IPS-18c (cell line): Measurements from ENCODE around the gene SIGLEC7.

Experiments
- H3K4me3 ChIP-seq: 2 replicates; pipeline ENCODE4 v1.7.0; 2013; ENCODE audit warnings: low read depth, mild to moderate bottlenecking, low read length, moderate library complexity; ENCODE audit not compliant: insufficient read depth
- H3K9me3 ChIP-seq: one replicate; pipeline ENCODE4 v1.6.1; 2013; ENCODE audit warnings: mild to moderate bottlenecking, low read length, moderate library complexity; ENCODE audit not compliant: control insufficient read depth, insufficient read depth

Gene SIGLEC7

DNA sequence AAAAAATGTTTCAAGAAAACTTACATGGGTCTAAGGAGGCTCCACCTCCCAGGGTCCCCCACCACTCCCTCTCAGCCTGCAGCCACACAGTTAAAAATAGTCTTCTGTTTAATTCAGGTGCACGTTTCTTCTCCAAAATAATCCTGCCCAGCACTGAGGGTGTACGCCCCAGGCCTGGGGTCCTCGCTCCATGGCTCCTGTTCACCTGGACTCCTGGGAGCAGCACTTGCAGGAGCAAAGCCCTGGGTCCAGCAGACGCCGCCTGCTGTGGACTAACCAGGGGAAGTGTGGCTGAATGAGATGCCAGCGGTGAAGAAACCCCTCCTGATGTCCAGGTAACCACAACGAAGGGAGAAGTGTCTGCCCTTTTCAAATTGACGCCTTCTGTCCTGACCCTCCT, 41.5 kb downstream of the SIGLEC7 start:
- Histone ChIP-seq H3K9me3 (no peaks in the 10 kb centered on the region), H3K4me3 (no peak overlapping the region)

GRCh38 chr19:51185069-51185867, 43.2 kb downstream of the SIGLEC7 start:
- Histone ChIP-seq H3K4me3 (no peak overlapping the region), H3K9me3 (no peaks in the 10 kb centered on the region)

- H3K9me3 ChIP-seq, result no peaks in the 10 kb centered on the region
- H3K4me3 ChIP-seq, result no peak overlapping the region
Measured at GRCh38 chr19:51185868-51186215, 43.7 kb downstream of the SIGLEC7 start.

DNA sequence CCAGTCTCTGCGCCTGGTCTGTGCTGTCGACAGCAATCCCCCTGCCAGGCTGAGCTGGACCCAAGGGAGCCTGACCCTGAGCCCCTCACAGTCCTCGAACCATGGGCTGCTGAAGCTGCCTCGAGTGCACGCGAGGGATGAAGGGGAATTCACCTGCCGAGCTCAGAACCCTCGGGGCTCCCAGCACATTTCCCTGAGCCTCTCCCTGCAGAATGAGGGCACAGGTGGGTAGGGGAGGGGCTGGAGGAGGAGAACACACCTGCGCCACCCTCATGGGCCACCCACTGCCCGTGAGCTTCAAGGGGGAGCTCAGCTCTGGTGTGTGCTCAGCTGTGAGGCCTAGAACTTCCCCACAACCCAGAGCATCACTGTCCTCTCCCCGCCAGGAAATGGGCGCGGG, 44.2 kb downstream of the SIGLEC7 start:
- Histone ChIP-seq H3K9me3 (no peaks in the 10 kb centered on the region), H3K4me3 (no peak overlapping the region)

GRCh38 chr19:51187395-51188226, 45.5 kb downstream of the SIGLEC7 start:
- H3K4me3 ChIP-seq, result no peak overlapping the region
- H3K9me3 ChIP-seq, result no peaks in the 10 kb centered on the region

DNA sequence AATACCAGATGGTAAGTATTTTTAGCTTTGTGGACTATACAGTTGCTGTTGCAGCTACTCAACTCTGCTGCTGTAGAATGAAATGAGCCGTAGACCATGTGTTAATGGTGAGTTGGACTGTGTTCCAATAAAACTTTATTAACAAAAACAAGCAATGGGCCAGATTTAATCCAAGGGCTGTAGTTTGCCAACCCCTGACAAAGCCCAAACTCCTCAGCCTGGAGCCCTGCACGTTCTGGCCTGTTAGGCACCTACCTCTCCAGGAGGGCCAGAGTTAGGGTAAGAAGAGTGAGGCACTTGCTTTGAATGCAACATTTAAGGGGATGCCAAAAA, 46.1 kb downstream of the SIGLEC7 start:
- H3K4me3 ChIP-seq, result no peak overlapping the region
- H3K9me3 ChIP-seq, result no peaks in the 10 kb centered on the region

- no peak overlapping the region for H3K4me3 ChIP-seq
- H3K9me3 ChIP-seq, result no peaks in the 10 kb centered on the region
Measured at GRCh38 chr19:51192689-51193088, 50.6 kb downstream of the SIGLEC7 start.

DNA sequence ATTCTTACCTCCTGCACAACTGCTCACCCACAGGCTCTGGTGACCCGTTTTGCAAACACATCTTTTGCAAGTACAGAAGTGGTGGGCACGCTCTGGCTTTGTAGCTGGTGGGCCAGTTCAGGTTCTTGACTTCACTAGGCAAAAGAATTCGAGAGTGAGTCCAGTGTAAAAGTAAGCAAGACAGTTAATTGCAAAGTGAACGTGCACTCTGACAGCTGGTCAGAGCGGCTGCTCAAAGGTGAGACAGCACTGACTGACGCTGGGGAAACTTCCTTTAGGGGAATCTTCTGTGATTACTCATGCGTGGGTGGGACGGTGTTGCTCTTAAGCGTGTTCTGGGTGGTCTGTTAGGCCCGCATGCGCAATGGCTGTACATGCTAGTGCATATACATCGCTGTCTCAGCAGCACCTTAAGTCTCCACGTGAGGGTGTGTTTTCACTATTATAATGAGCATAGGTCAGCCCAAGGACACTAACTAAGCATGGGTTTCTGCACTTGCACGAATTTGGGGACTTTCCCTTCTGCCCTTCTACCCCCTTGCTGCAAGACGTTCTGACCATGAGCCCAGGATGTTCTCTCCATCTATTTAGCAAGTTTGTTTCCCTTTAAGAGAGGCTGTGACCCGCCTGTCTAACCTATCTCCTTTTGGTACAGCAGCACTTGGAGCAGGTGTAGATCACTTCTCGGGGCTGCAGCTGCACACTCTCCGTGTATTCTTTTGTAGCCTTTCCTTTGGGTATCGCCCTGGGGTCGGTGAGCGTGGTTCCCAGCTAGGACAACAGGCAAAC, 52.6 kb downstream of the SIGLEC7 start:
- Histone ChIP-seq H3K9me3 (no peaks in the 10 kb centered on the region), H3K4me3 (no peak overlapping the region)

GRCh38 chr19:51195316-51195586, 53.1 kb downstream of the SIGLEC7 start:
- H3K4me3 ChIP-seq, result no peak overlapping the region
- H3K9me3 ChIP-seq, result no peaks in the 10 kb centered on the region

GRCh38 chr19:51195616-51196015, 53.5 kb downstream of the SIGLEC7 start:
- no peak overlapping the region for H3K4me3 ChIP-seq
- no peaks in the 10 kb centered on the region for H3K9me3 ChIP-seq

- Histone ChIP-seq H3K9me3 (no peaks in the 10 kb centered on the region), H3K4me3 (no peak overlapping the region)
Measured at GRCh38 chr19:51196181-51196580, 54.1 kb downstream of the SIGLEC7 start.

DNA sequence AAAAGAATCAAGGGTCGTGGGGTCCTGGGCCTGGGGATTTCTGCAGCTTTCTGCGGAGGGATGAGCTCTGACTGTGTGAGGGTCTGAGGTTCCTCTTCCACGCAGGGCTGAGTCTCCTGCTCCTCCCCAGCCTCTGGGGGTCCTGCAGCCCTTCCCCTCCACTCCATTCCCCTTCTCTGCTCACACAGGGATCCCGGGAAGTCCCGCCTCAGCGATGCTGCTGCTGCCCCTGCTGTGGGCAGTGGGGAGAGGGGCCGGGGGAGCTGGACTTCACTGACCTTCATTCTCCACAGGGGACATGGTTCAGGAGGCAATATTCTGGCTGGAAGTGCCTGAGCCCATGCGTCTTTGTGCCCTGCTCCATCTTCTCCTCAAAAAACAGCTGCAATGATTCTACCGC, 56.5 kb downstream of the SIGLEC7 start:
- H3K4me3 ChIP-seq, result no peak overlapping the region

GRCh38 chr19:51200071-51200666, 58.1 kb downstream of the SIGLEC7 start:
- H3K9me3 ChIP-seq, result no peaks in the 10 kb centered on the region

More for the DNA sequence above, 56.5 kb downstream of the SIGLEC7 start:
- H3K9me3 ChIP-seq, result no peaks in the 10 kb centered on the region

GRCh38 chr19:51201712-51202111, 59.6 kb downstream of the SIGLEC7 start:
- Histone ChIP-seq H3K4me3 (no peak overlapping the region), H3K9me3 (no peaks in the 10 kb centered on the region)

More at GRCh38 chr19:51200071-51200666, 58.1 kb downstream of the SIGLEC7 start:
- H3K4me3 ChIP-seq, result no peak overlapping the region
